HCT116 (cell line): Measurements from ENCODE around the gene TBC1D2B. TPM values are rescaled to one million over a fixed set of nuclear protein-coding genes. Genes with fewer than 3 reads are reported as not detected.

Experiments
- ATAC-seq: fragments of 200-7000 bp; cut with Tn5 transposase; 2 replicates; pipeline ENCODE4 v1.9.1; 2020; ENCODE audit warnings: mild to moderate bottlenecking, moderate library complexity
- BruUV-seq: library from RNA; stranded (reverse); fragments of 400-500 nt; replicated peaks from 2 replicates; lab custom pipeline; 2021; lab: Mats Ljungman, UMichigan
- CTCF ChIA-PET: fragments of 300-600 bp; sonication (Branson Sonifier 250); formaldehyde crosslinking; loops from one replicate; lab custom pipeline; 2021; ENCODE audit warnings: antibody characterized with exemption; lab: Charles Lee
- POLR2A ChIA-PET: fragments of 300-600, 350-600 bp; sonication (Branson Sonifier 250); formaldehyde crosslinking; loops from one replicate; lab custom pipeline; 2021; ENCODE audit warnings: antibody characterized with exemption; lab: Charles Lee
- RAD21 ChIA-PET, 2 experiments: fragments of 300-600 bp; sonication (Branson Sonifier 250); formaldehyde crosslinking; loops; one replicate each; lab custom pipeline; 2023; ENCODE audit warnings: low total read pairs in 2 of 2; ENCODE audit not compliant: uncharacterized antibody in 2 of 2, unreplicated experiment in 2 of 2, low non-redundant PET in 1 of 2; lab: Charles Lee
- DNase-seq: peaks from one replicate; pipeline ENCODE4 v3.0.0-alpha.2; 2010; ENCODE audit warnings: low read depth, low spot score
- H2AFZ ChIP-seq: fragments of 200-600 bp; shearing (Covaris generic), sonication (generic); 2 replicates; pipeline ENCODE4 v1.6.1; 2017; ENCODE audit warnings: low read depth, mixed run types, mixed read lengths, antibody characterized with exemption, low read length; ENCODE audit not compliant: poor library complexity, severe bottlenecking
- H3K27ac ChIP-seq: 2 replicates; pipeline ENCODE4 v1.5.1; 2012; ENCODE audit warnings: low read depth, low read length
- H3K27me3 ChIP-seq: fragments of 200-600 bp; sonication (generic); 2 replicates; pipeline ENCODE4 v1.6.1; 2016; ENCODE audit warnings: mixed run types, low read length, mixed read lengths; ENCODE audit not compliant: insufficient read depth
- H3K36me3 ChIP-seq, 2 experiments: fragments of 200-500 bp in 1 of 2; fragments of 200-600 bp in 1 of 2; sonication (Bioruptor generic) in 1 of 2; sonication (generic) in 1 of 2; 2 replicates each; pipeline versions ENCODE4 v1.5.1 to v1.6.1; 2014 to 2016; ENCODE audit warnings: low read length in 2 of 2, inconsistent platforms in 1 of 2, mixed read lengths in 1 of 2, mixed run types in 1 of 2; ENCODE audit not compliant: insufficient read depth in 2 of 2, control insufficient read depth in 1 of 2
- H3K4me1 ChIP-seq, 2 experiments: fragments of 200-600 bp in 1 of 2; sonication (generic) in 1 of 2; 2 replicates each; pipeline versions ENCODE4 v1.5.1 to v1.6.1; 2012 to 2017; ENCODE audit warnings: low read length in 2 of 2, inconsistent platforms in 1 of 2, mild to moderate bottlenecking in 1 of 2, mixed read lengths in 1 of 2, mixed run types in 1 of 2, moderate library complexity in 1 of 2; ENCODE audit not compliant: insufficient read depth in 2 of 2, control insufficient read depth in 1 of 2
- H3K4me2 ChIP-seq: fragments of 200-600 bp; sonication (generic); 2 replicates; pipeline ENCODE4 v1.6.1; 2017; ENCODE audit warnings: mixed run types, low read length, mixed read lengths
- H3K4me3 ChIP-seq, 2 experiments: fragments of 200-600 bp in 1 of 2; sonication (generic) in 1 of 2; replicated peaks in 1 of 2; 2 replicates each; pipeline ENCODE4 v1.5.1; 2011 to 2016; ENCODE audit warnings: low read length in 2 of 2, control low read depth in 1 of 2, low read depth in 1 of 2, mild to moderate bottlenecking in 1 of 2, mixed read lengths in 1 of 2, mixed run types in 1 of 2
- H3K79me2 ChIP-seq: fragments of 200-600 bp; sonication (generic); 2 replicates; pipeline ENCODE4 v1.6.1; 2017; ENCODE audit warnings: mild to moderate bottlenecking, mixed run types, low read length, moderate library complexity, mixed read lengths; ENCODE audit not compliant: insufficient read depth
- H3K9ac ChIP-seq: fragments of 200-600 bp; sonication (generic); 2 replicates; pipeline ENCODE4 v1.6.1; 2016; ENCODE audit warnings: low read length, mixed read lengths
- H3K9me2 ChIP-seq: fragments of 200-600 bp; sonication (generic), shearing (Covaris generic); 2 replicates; pipeline ENCODE4 v1.6.1; 2017; ENCODE audit warnings: mixed run types, mild to moderate bottlenecking, moderate library complexity; ENCODE audit not compliant: insufficient read depth
- H3K9me3 ChIP-seq, 2 experiments: fragments of 200-500 bp in 1 of 2; fragments of 200-600 bp in 1 of 2; sonication (Bioruptor generic) in 1 of 2; sonication (generic) in 1 of 2; 2 replicates each; pipeline ENCODE4 v1.6.1; 2014 to 2017; ENCODE audit warnings: low read length in 2 of 2, mixed read lengths in 2 of 2, inconsistent platforms in 1 of 2, low read depth in 1 of 2, mild to moderate bottlenecking in 1 of 2, mixed run types in 1 of 2, moderate library complexity in 1 of 2; ENCODE audit not compliant: control insufficient read depth in 1 of 2, insufficient read depth in 1 of 2
- H4K20me1 ChIP-seq: fragments of 200-600 bp; sonication (generic), shearing (Covaris generic); 2 replicates; pipeline ENCODE4 v1.6.1; 2017; ENCODE audit warnings: mixed run types, mild to moderate bottlenecking, moderate library complexity; ENCODE audit not compliant: insufficient read depth
- CEBPB ChIP-seq: IDR thresholded peaks from 2 replicates; pipeline ENCODE4 v1.6.1; 2012; ENCODE audit warnings: low read depth
- EGR1 ChIP-seq: IDR thresholded peaks from 2 replicates; pipeline ENCODE4 v1.6.1; 2012; ENCODE audit warnings: low read depth
- ELF1 ChIP-seq: IDR thresholded peaks from 2 replicates; pipeline ENCODE4 v1.6.1; 2012; ENCODE audit warnings: low read depth, borderline replicate concordance
- EZH2 ChIP-seq: fragments of 200-600 bp; sonication (generic); IDR thresholded peaks from 2 replicates; pipeline ENCODE4 v1.6.1; 2017; ENCODE audit warnings: antibody characterized with exemption, mixed run types
- EZH2phosphoT487 ChIP-seq: fragments of 200-600 bp; IDR thresholded peaks from 2 replicates; pipeline ENCODE4 v1.6.1; 2018; ENCODE audit warnings: antibody characterized with exemption, borderline replicate concordance
- JUND ChIP-seq: IDR thresholded peaks from 2 replicates; pipeline ENCODE4 v1.6.1; 2012
- POLR2AphosphoS5 ChIP-seq: IDR thresholded peaks from 2 replicates; pipeline ENCODE4 v1.6.1; 2011; ENCODE audit warnings: mild to moderate bottlenecking, low read depth, low read length, moderate library complexity
- RAD21 ChIP-seq: IDR thresholded peaks from 2 replicates; pipeline ENCODE4 v1.6.1; 2012; ENCODE audit warnings: low read depth, mild to moderate bottlenecking
- REST ChIP-seq: IDR thresholded peaks from 2 replicates; pipeline ENCODE4 v1.6.1; 2012; ENCODE audit warnings: low read depth
- SIN3A ChIP-seq: IDR thresholded peaks from 2 replicates; pipeline ENCODE4 v1.6.1; 2012; ENCODE audit warnings: low read depth
- SP1 ChIP-seq: IDR thresholded peaks from 2 replicates; pipeline ENCODE4 v1.6.1; 2012; ENCODE audit warnings: low read depth
- SRF ChIP-seq: IDR thresholded peaks from 2 replicates; pipeline ENCODE4 v1.6.1; 2012; ENCODE audit warnings: low read depth
- TCF7L2 ChIP-seq: IDR thresholded peaks from 2 replicates; pipeline ENCODE4 v1.7.0; 2011; ENCODE audit warnings: borderline replicate concordance, inconsistent platforms; ENCODE audit not compliant: insufficient read depth, insufficient read length; ENCODE audit errors: extremely low read depth
- intact Hi-C: fragments of 100-400 bp; cut with micrococcal nuclease; formaldehyde crosslinking; loops from 2 replicates; pipeline ENCODE4 v1.10.0; 2022
- total RNA-seq: library from RNA; stranded (reverse); gene quantifications from one replicate; pipeline ENCODE4 v1.2.1, GENCODE V29; 2021; ENCODE audit not compliant: unreplicated experiment

TBC1D2B gene
- total RNA-seq, 1 experiment from 2014 or later = 16.6 TPM

GRCh38 chr15:78052545-78052944 lies 25.0 kb downstream of the TBC1D2B start:
- Histone ChIP-seq H2AFZ (no peak overlapping the region), H3K79me2 (no peaks in the 10 kb centered on the region; the same call in 1 of the 2 replicates), H3K9ac (no peak overlapping the region), H3K27ac (no peak overlapping the region), H4K20me1 (no peaks in the 10 kb centered on the region), H3K9me2 (no peaks in the 10 kb centered on the region), H3K9me3 (no peaks in the 10 kb centered on the region), H3K36me3 (no peaks in the 10 kb centered on the region), H3K4me1 (peaks cover 17 to 24% of the 10 kb centered on the region in 2 experiments), H3K27me3 (no peaks in the 10 kb centered on the region), H3K4me2 (no peak overlapping the region), H3K4me3 (no peak overlapping the region)
- POLR2A ChIA-PET = no interaction called here
- CTCF ChIA-PET = interaction anchor here (1.2 kb wide), 1 partner anchor 55 kb away, joined by 4 read pairs; no protein-coding TSS in a partner anchor
- ATAC-seq = no peak
- BruUV-seq = no TSS peak
- no peak for TF ChIP-seq CEBPB
- TF ChIP-seq SIN3A = no peak
- no peak for TF ChIP-seq JUND
- no peak for TF ChIP-seq REST
- intact Hi-C loops = no loop called here
- RAD21 ChIA-PET = interaction anchor here in 1 of 2 experiments (0.6 kb wide), 1 partner anchor 55 kb away, joined by 4 read pairs; no protein-coding TSS in a partner anchor
- no peak for DNase-seq

GRCh38 chr15:78052001-78052401 lies 25.5 kb downstream of the TBC1D2B start:
- no peaks in the 10 kb centered on the region for H3K9me2 ChIP-seq
- H3K4me2 ChIP-seq = no peak overlapping the region
- CTCF ChIA-PET = interaction anchor here (1.2 kb wide), 1 partner anchor 56 kb away, joined by 4 read pairs; no protein-coding TSS in a partner anchor
- BruUV-seq = no TSS peak
- POLR2A ChIA-PET = no interaction called here
- no peaks in the 10 kb centered on the region for H3K27me3 ChIP-seq
- no peak overlapping the region for H3K9ac ChIP-seq
- DNase-seq = no peak
- peaks cover 15 to 19% of the 10 kb centered on the region in 2 experiments for H3K4me1 ChIP-seq
- no peaks in the 10 kb centered on the region for H3K36me3 ChIP-seq
- ATAC-seq = no peak
- intact Hi-C loops = no loop called here
- no peak overlapping the region for H2AFZ ChIP-seq
- H3K4me3 ChIP-seq = no peak overlapping the region
- H3K79me2 ChIP-seq = no peaks in the 10 kb centered on the region; the same call in 1 of the 2 replicates
- H3K9me3 ChIP-seq = no peaks in the 10 kb centered on the region
- RAD21 ChIA-PET = interaction anchor here in 1 of 2 experiments (0.6 kb wide), 1 partner anchor 56 kb away, joined by 4 read pairs; no protein-coding TSS in a partner anchor
- H4K20me1 ChIP-seq = no peaks in the 10 kb centered on the region
- no peak overlapping the region for H3K27ac ChIP-seq
- TF ChIP-seq ELF1 = no peak
- no peak for TF ChIP-seq EGR1
- TF ChIP-seq RAD21 = no peak
- TF ChIP-seq SIN3A = no peak
- no peak for TF ChIP-seq POLR2AphosphoS5
- no peak for TF ChIP-seq SRF
- TF ChIP-seq EZH2 = no peak
- no peak for TF ChIP-seq EZH2phosphoT487
- TF ChIP-seq CEBPB = no peak
- TF ChIP-seq TCF7L2 = no peak
- TF ChIP-seq REST = no peak
- TF ChIP-seq SP1 = no peak
